Left lung (tissue), 10 donors: Measurements from ENCODE around the gene ANLN. TPM values are rescaled to one million over a fixed set of nuclear protein-coding genes. Genes with fewer than 3 reads are reported as not detected.

Experiments
- ATAC-seq: fragments of 200-7000 bp; cut with Tn5 transposase; one replicate; pipeline ENCODE4 v1.9.1; 2020; ENCODE audit warnings: moderate library complexity
- DNase-seq, 4 donors: peaks; one replicate each; pipeline ENCODE4 v3.0.0-alpha.2; 2013 to 2020
- H3K27ac ChIP-seq, 2 donors: fragments of 200-600 bp; sonication (generic) in 1 of 2; one replicate each; pipeline versions ENCODE4 v1.5.0 to v1.8.0; 2020 to 2021
- H3K27me3 ChIP-seq, 2 donors: fragments of 200-600 bp; sonication (generic) in 1 of 2; one replicate each; pipeline versions ENCODE4 v1.5.0 to v1.8.0; 2020 to 2021
- H3K36me3 ChIP-seq, 2 donors: fragments of 200-600 bp; sonication (generic) in 1 of 2; one replicate each; pipeline versions ENCODE4 v1.5.0 to v1.8.0; 2020 to 2021
- H3K4me1 ChIP-seq, 2 donors: fragments of 200-600 bp; one replicate each; pipeline ENCODE4 v1.8.0; 2021
- H3K4me3 ChIP-seq, 2 donors: fragments of 200-600 bp; sonication (generic) in 1 of 2; one replicate each; pipeline versions ENCODE4 v1.5.0 to v1.8.0; 2020 to 2021; ENCODE audit warnings: mild to moderate bottlenecking in 1 of 2
- H3K9me3 ChIP-seq, 2 donors: fragments of 200-600 bp; sonication (generic) in 1 of 2; one replicate each; pipeline versions ENCODE4 v1.5.0 to v1.8.0; 2020 to 2021
- intact Hi-C, 2 donors: fragments of 100-400 bp; cut with DNase I; formaldehyde crosslinking; loops; one replicate each; pipeline versions ENCODE4 v1.11.2 to v1.14.2; 2022
- polyA plus RNA-seq, 6 donors: library from polyadenylated mRNA; unstranded; fragments of 120-200 nt; gene quantifications; one replicate each; pipeline ENCODE4 v1.2.1, GENCODE V29; 2013; ENCODE audit not compliant: insufficient read length in 6 of 6
- total RNA-seq, 2 donors: library from RNA; stranded (reverse); fragmentation: NEBNext Ultra II Directional; extraction: Animal tissue kit (Norgen Biotek cat#: 25700); gene quantifications; one replicate each; pipeline ENCODE4 v1.2.1, GENCODE V29; 2021
- TF ChIP-seq, protein P1 (sequence below), 2 donors: fragments of 200-600 bp; sonication (generic) in 1 of 2; IDR thresholded peaks; one replicate each; pipeline versions ENCODE4 v1.5.0 to v1.8.0; 2021; ENCODE audit warnings: antibody characterized with exemption in 2 of 2
- donor health status: DM: no; HTN: yes; CAD: no.
- donor health status: DM: no; HTN: no; CAD: no.

Gene ANLN
- total and polyA plus RNA-seq, 8 donors, result 9.0 to 68.5 (median 33.5) TPM

GRCh38 chr7:36497775-36498174 is 108.1 kb downstream of the ANLN start:
- Histone ChIP-seq H3K4me3 (no peak overlapping the region), H3K36me3 (no peaks in the 10 kb centered on the region), H3K4me1 (no peaks in the 10 kb centered on the region), H3K9me3 (no peaks in the 10 kb centered on the region), H3K27me3 (no peaks in the 10 kb centered on the region), H3K27ac (no peak overlapping the region)
- DNase-seq (no peak), ATAC-seq (no peak)
- intact Hi-C loops, result no loop called here
- TF ChIP-seq, protein P1, sequence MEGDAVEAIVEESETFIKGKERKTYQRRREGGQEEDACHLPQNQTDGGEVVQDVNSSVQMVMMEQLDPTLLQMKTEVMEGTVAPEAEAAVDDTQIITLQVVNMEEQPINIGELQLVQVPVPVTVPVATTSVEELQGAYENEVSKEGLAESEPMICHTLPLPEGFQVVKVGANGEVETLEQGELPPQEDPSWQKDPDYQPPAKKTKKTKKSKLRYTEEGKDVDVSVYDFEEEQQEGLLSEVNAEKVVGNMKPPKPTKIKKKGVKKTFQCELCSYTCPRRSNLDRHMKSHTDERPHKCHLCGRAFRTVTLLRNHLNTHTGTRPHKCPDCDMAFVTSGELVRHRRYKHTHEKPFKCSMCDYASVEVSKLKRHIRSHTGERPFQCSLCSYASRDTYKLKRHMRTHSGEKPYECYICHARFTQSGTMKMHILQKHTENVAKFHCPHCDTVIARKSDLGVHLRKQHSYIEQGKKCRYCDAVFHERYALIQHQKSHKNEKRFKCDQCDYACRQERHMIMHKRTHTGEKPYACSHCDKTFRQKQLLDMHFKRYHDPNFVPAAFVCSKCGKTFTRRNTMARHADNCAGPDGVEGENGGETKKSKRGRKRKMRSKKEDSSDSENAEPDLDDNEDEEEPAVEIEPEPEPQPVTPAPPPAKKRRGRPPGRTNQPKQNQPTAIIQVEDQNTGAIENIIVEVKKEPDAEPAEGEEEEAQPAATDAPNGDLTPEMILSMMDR (IDR thresholded peaks at IDR 0.05), result no peak

Other genes starting within 250 kb of the ANLN start
- gene EEPD1, start 236.6 kb upstream of the ANLN start, total RNA-seq, result 10 to 100 TPM in 1 of 2 donors, 1 to 10 TPM in 1; 7.8 to 11.8 TPM
- gene EEPD1, start 236.6 kb upstream of the ANLN start, polyA plus RNA-seq, result 10 to 100 TPM; 17.1 to 22.8 (median 20.8) TPM